ENCODE measurements around the gene CTDSPL2. TPM values are rescaled to one million over a fixed set of nuclear protein-coding genes. Genes with fewer than 3 reads are reported as not detected.

Gene CTDSPL2
- total RNA-seq, 1 experiment from 2014 or later = 99.7 TPM

- peaks cover 53% of the 10 kb centered on the region for H3K36me3 ChIP-seq (ENCODE audit: insufficient read depth, low read length, poor library complexity, severe bottlenecking)
- CTCF ChIA-PET = no interaction called here
These were observed 68.1 kb downstream of the CTDSPL2 start for GRCh38 chr15:44495562-44495961.

GRCh38 chr15:44500555-44500954 lies 73.1 kb downstream of the CTDSPL2 start:
- Histone ChIP-seq H3K36me3 (ENCODE audit: insufficient read depth, low read length, poor library complexity, severe bottlenecking) (peaks cover 50% of the 10 kb centered on the region), H3K27ac (ENCODE audit: low read depth, low read length, poor library complexity, severe bottlenecking) (no peak overlapping the region), H3K9me3 (ENCODE audit: low read depth, low read length, poor library complexity, severe bottlenecking) (no peaks in the 10 kb centered on the region), H3K4me3 (ENCODE audit: low read depth, low read length, poor library complexity, severe bottlenecking) (no peak overlapping the region), H3K27me3 (replicated peaks; ENCODE audit: insufficient read depth, low read depth, low read length, poor library complexity) (no peaks in the 10 kb centered on the region), H3K4me1 (ENCODE audit: insufficient read depth, low read length, poor library complexity, severe bottlenecking) (peaks cover 4% of the 10 kb centered on the region)
- TSS peak; percentile 1 for BruUV-seq (replicated peaks)
- ChIA-PET POLR2A (ENCODE audit: low non-redundant PET) (no interaction called here), CTCF (no interaction called here)
- DNase-seq (ENCODE audit: low spot score) = no peak
- no peak for TF ChIP-seq CTCF (conservative IDR thresholded peaks at IDR 0.05; ENCODE audit: low read depth, low read length)
- TF ChIP-seq EZH2 (IDR thresholded peaks at IDR 0.05; ENCODE audit: borderline replicate concordance, low read depth, low read length, poor library complexity, severe bottlenecking) = no peak
- intact Hi-C loops (cut with micrococcal nuclease; ENCODE audit: unreplicated experiment) = loop anchor here (5.0 kb wide), 2 partner anchors 203 to 278 kb away; no protein-coding TSS in a partner anchor

More at GRCh38 chr15:44495562-44495961, 68.1 kb downstream of the CTDSPL2 start:
- BruUV-seq (replicated peaks) = no TSS peak
- H3K9me3 ChIP-seq (ENCODE audit: low read depth, low read length, poor library complexity, severe bottlenecking) = no peaks in the 10 kb centered on the region
- no peak overlapping the region for H3K4me3 ChIP-seq (ENCODE audit: low read depth, low read length, poor library complexity, severe bottlenecking)
- H3K27ac ChIP-seq (ENCODE audit: low read depth, low read length, poor library complexity, severe bottlenecking) = no peak overlapping the region
- H3K4me1 ChIP-seq (ENCODE audit: insufficient read depth, low read length, poor library complexity, severe bottlenecking) = no peaks in the 10 kb centered on the region
- POLR2A ChIA-PET (ENCODE audit: low non-redundant PET) = no interaction called here
- TF ChIP-seq CTCF (conservative IDR thresholded peaks at IDR 0.05; ENCODE audit: low read depth, low read length) = no peak
- TF ChIP-seq EZH2 (IDR thresholded peaks at IDR 0.05; ENCODE audit: borderline replicate concordance, low read depth, low read length, poor library complexity, severe bottlenecking) = no peak
- no peaks in the 10 kb centered on the region for H3K27me3 ChIP-seq (replicated peaks; ENCODE audit: insufficient read depth, low read depth, low read length, poor library complexity)
- no peak for DNase-seq (ENCODE audit: low spot score)
- intact Hi-C loops (cut with micrococcal nuclease; ENCODE audit: unreplicated experiment) = no loop called here

- CTCF ChIA-PET = interaction anchor here (0.6 to 1.0 kb wide), 9 partner anchors 20 to 641 kb away, joined by 3 to 15 read pairs (median 5); partner anchors contain the start of genes CTDSPL2 and EIF3J
- Histone ChIP-seq H3K4me3 (ENCODE audit: low read depth, low read length, poor library complexity, severe bottlenecking) (no peak overlapping the region), H3K27me3 (replicated peaks; ENCODE audit: insufficient read depth, low read depth, low read length, poor library complexity) (no peaks in the 10 kb centered on the region), H3K4me1 (ENCODE audit: insufficient read depth, low read length, poor library complexity, severe bottlenecking) (peaks cover 4% of the 10 kb centered on the region), H3K9me3 (ENCODE audit: low read depth, low read length, poor library complexity, severe bottlenecking) (no peaks in the 10 kb centered on the region), H3K36me3 (ENCODE audit: insufficient read depth, low read length, poor library complexity, severe bottlenecking) (peaks cover 56% of the 10 kb centered on the region), H3K27ac (ENCODE audit: low read depth, low read length, poor library complexity, severe bottlenecking) (no peak overlapping the region)
- BruUV-seq (replicated peaks) = no TSS peak
- TF ChIP-seq EZH2 (IDR thresholded peaks at IDR 0.05; ENCODE audit: borderline replicate concordance, low read depth, low read length, poor library complexity, severe bottlenecking) (no peak), CTCF (conservative IDR thresholded peaks at IDR 0.05; ENCODE audit: low read depth, low read length) (peak; percentile 68)
- intact Hi-C loops (cut with micrococcal nuclease; ENCODE audit: unreplicated experiment) = loop anchor here (5.0 kb wide), 2 partner anchors 205 to 280 kb away; no protein-coding TSS in a partner anchor
- peak; percentile 58 for DNase-seq (ENCODE audit: low spot score)
- POLR2A ChIA-PET (ENCODE audit: low non-redundant PET) = no interaction called here
These were observed 74.4 kb downstream of the CTDSPL2 start for GRCh38 chr15:44501768-44502366.

Data from A673 (cell line).